ENCODE measurements around the gene MAP2K6. TPM values are rescaled to one million over a fixed set of nuclear protein-coding genes. Genes with fewer than 3 reads are reported as not detected.

MAP2K6 gene
- total and polyA plus RNA-seq, 5 experiments from 2014 or later: 12.9 to 18.9 (median 15.9) TPM

DNA sequence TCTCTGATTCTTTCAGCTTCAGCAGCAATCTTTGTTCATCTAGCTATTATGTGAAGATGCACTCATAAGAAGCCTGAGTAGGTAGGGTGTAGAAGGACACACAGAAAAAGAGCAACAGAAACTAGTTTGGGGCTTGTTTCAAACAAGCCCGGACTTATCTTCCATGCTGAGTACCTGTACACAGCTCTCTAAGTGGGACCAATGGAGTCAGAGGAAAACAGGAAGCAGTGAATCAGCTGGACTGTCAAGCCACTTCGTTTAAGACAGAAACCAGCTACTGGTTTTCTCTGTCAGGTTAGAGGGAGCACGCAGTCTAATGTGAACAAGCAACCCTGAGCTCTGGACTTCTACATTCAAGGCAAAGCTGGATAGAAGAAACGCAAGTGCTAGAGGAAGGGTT is 16.0 kb downstream of the MAP2K6 start:
- H3K4me3 Mint-ChIP-seq: no peak overlapping the region
- POLR2A ChIA-PET: interaction anchor here (1.4 kb wide), 1 partner anchor 15 kb away, joined by 4 read pairs; the partner anchor contains the start of gene MAP2K6
- peaks cover 0 to 18% (median 16%) of the 10 kb centered on the region in 3 donors for H3K36me3 Mint-ChIP-seq
- H3K9me3 Mint-ChIP-seq: no peaks in the 10 kb centered on the region
- ATAC-seq (no peak), DNase-seq (no peak)
- no peaks in the 10 kb centered on the region for H3K27me3 Mint-ChIP-seq
- peaks cover 34 to 74% (median 52%) of the 10 kb centered on the region in 4 donors for H3K4me1 Mint-ChIP-seq
- H3K27ac Mint-ChIP-seq: peak overlapping the region in 8 of 10 donors; percentile 3 to 69 (median 54)

GRCh38 chr17:69431835-69432234 is 17.3 kb downstream of the MAP2K6 start:
- Mint-ChIP-seq H3K4me1 (peaks cover 30 to 61% (median 43%) of the 10 kb centered on the region in 4 donors), H3K27ac (peak overlapping the region in 2 of 10 donors; percentile 36 to 63)
- POLR2A ChIA-PET: no interaction called here

GRCh38 chr17:69433093-69433492 is 18.6 kb downstream of the MAP2K6 start:
- Mint-ChIP-seq H3K36me3 (peaks cover 8 to 23% (median 18%) of the 10 kb centered on the region in 3 donors), H3K4me3 (no peak overlapping the region), H3K9me3 (peaks cover 0 to 5% (median 0%) of the 10 kb centered on the region in 9 donors), H3K27ac (no peak overlapping the region), H3K4me1 (peaks cover 28 to 55% (median 41%) of the 10 kb centered on the region in 4 donors), H3K27me3 (no peaks in the 10 kb centered on the region)
- DNase-seq (no peak), ATAC-seq (no peak)
- POLR2A ChIA-PET: no interaction called here

More at GRCh38 chr17:69431835-69432234, 17.3 kb downstream of the MAP2K6 start:
- DNase-seq: no peak
- no peaks in the 10 kb centered on the region for H3K27me3 Mint-ChIP-seq
- ATAC-seq: no peak
- H3K4me3 Mint-ChIP-seq: no peak overlapping the region
- no peaks in the 10 kb centered on the region for H3K9me3 Mint-ChIP-seq
- peaks cover 0 to 19% (median 10%) of the 10 kb centered on the region in 3 donors for H3K36me3 Mint-ChIP-seq

GRCh38 chr17:69434164-69434579 is 19.7 kb downstream of the MAP2K6 start:
- no peak for ATAC-seq
- POLR2A ChIA-PET: no interaction called here
- no peak for DNase-seq
- peak overlapping the region in 2 of 10 donors; percentile 9 to 69 for H3K27ac Mint-ChIP-seq
- no peaks in the 10 kb centered on the region for H3K27me3 Mint-ChIP-seq
- peaks cover 0 to 10% (median 1%) of the 10 kb centered on the region in 9 donors for H3K9me3 Mint-ChIP-seq
- peaks cover 19 to 49% (median 38%) of the 10 kb centered on the region in 4 donors for H3K4me1 Mint-ChIP-seq
- no peak overlapping the region for H3K4me3 Mint-ChIP-seq
- H3K36me3 Mint-ChIP-seq: peaks cover 12 to 27% (median 24%) of the 10 kb centered on the region in 3 donors

DNA sequence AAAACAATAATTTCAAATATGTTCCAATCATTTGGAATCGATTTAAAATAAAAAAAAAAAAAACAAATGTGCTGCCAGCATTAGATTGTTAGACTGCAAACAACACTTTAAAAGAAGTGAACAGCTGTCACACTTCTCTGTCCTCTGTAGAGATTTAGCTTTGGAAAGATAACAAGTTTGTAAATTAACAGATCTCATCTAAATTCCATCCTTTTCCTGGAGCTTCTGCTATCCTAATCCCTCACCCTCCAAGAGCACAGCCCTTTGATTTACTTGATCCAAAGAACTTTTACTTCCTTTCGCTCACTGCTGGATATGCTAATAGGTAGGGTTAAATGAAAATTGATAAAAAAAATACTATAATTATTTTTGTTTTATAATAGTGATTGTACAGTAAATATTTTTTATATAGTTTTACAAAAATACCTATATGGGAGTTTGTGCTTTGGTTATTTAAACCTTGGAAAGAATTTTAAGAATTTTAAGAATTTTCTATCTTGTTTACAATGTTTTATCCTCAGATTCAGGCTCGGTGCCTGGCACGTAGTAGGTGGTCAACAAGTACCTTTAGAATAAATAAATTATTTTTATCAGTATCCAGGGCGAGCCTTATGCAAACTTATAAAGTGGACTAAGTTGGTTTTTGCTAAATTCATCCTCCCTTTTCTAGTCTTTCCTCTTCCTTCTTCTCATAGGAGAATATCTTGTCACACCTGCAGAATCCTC is 21.6 kb downstream of the MAP2K6 start:
- Mint-ChIP-seq H3K27me3 (no peaks in the 10 kb centered on the region), H3K27ac (no peak overlapping the region), H3K36me3 (peaks cover 19 to 41% (median 35%) of the 10 kb centered on the region in 3 donors), H3K9me3 (peaks cover 3 to 20% (median 13%) of the 10 kb centered on the region in 9 donors), H3K4me3 (no peak overlapping the region), H3K4me1 (peaks cover 4 to 38% (median 30%) of the 10 kb centered on the region in 4 donors)
- DNase-seq (no peak), ATAC-seq (no peak)
- POLR2A ChIA-PET: no interaction called here

DNA sequence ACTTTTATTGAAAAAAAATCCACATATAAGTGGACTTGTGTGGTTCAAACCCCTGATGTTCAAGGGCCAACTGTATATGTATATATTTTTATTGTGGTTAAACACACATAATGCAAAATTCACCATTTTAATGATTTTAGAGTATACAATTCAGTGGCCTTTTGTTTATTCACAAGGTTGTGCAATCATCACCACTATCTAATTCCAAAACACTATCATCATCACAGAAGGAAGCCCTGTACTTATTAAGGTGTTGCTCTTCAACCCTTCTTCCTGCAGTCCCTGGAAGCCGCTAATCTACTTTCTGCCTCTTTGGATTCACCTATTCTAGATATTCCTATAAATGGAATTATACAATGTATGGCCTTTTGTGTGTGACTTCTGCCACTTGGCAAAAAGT is 23.0 kb downstream of the MAP2K6 start:
- H3K4me1 Mint-ChIP-seq: peaks cover 4 to 31% (median 23%) of the 10 kb centered on the region in 4 donors
- DNase-seq: no peak
- H3K27me3 Mint-ChIP-seq: no peaks in the 10 kb centered on the region
- POLR2A ChIA-PET: interaction anchor here (0.7 kb wide), 1 partner anchor 12 kb away, joined by 3 read pairs; no protein-coding TSS in a partner anchor
- H3K36me3 Mint-ChIP-seq: peaks cover 19 to 38% (median 26%) of the 10 kb centered on the region in 3 donors
- no peak for ATAC-seq
- H3K9me3 Mint-ChIP-seq: peaks cover 3 to 20% (median 13%) of the 10 kb centered on the region in 9 donors
- H3K4me3 Mint-ChIP-seq: no peak overlapping the region
- H3K27ac Mint-ChIP-seq: no peak overlapping the region

DNA sequence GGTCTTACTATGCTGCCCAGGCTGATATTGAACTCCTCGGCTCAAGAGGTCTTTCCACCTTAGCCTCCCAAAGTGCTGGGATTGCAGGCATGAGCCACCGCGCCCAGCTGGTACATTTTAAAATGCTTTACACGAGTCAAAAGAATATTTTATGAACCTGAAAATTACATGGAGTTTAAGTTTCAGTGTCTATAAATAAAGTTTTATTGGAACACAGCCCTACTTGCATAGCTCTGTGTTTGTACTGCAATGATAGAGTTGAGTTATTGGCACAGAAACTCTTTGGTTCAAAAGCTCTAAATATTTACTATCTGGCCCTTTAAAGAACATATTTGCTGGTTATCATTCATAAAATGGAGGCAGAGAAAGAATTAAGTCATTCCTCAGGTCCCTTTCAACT is 24.3 kb downstream of the MAP2K6 start:
- ATAC-seq (no peak), DNase-seq (no peak)
- H3K9me3 Mint-ChIP-seq: peaks cover 3 to 20% (median 13%) of the 10 kb centered on the region in 9 donors
- POLR2A ChIA-PET: no interaction called here
- peaks cover 19 to 33% (median 22%) of the 10 kb centered on the region in 3 donors for H3K36me3 Mint-ChIP-seq
- H3K4me3 Mint-ChIP-seq: no peak overlapping the region
- no peaks in the 10 kb centered on the region for H3K27me3 Mint-ChIP-seq
- H3K27ac Mint-ChIP-seq: no peak overlapping the region
- H3K4me1 Mint-ChIP-seq: peaks cover 4 to 18% (median 13%) of the 10 kb centered on the region in 4 donors

DNA sequence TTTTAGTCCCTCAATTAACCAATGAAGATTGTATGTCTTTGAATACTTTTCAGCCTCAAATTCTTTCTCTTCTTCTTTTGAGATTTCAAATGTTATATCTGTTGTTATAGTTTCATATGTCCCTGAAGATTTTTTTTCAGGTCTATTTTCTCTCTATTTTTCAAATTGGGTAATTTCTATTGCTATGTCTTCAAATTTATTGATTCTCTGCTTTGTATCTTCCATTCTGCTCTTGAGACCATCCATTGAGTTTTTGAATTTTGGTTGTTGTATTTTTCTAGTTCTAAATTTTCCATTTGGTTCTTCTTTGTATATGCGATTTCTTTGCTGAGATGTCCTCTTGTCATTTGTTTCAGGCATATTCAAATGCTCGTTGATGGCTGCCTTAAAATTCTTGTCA is 26.7 kb downstream of the MAP2K6 start:
- DNase-seq (no peak), ATAC-seq (no peak)
- H3K4me3 Mint-ChIP-seq: no peak overlapping the region
- no peak overlapping the region for H3K27ac Mint-ChIP-seq
- H3K27me3 Mint-ChIP-seq: no peaks in the 10 kb centered on the region
- H3K9me3 Mint-ChIP-seq: peaks cover 3 to 20% (median 13%) of the 10 kb centered on the region in 9 donors
- peaks cover 19 to 33% (median 22%) of the 10 kb centered on the region in 3 donors for H3K36me3 Mint-ChIP-seq
- H3K4me1 Mint-ChIP-seq: peaks cover 12 to 31% (median 21%) of the 10 kb centered on the region in 4 donors
- POLR2A ChIA-PET: no interaction called here

DNA sequence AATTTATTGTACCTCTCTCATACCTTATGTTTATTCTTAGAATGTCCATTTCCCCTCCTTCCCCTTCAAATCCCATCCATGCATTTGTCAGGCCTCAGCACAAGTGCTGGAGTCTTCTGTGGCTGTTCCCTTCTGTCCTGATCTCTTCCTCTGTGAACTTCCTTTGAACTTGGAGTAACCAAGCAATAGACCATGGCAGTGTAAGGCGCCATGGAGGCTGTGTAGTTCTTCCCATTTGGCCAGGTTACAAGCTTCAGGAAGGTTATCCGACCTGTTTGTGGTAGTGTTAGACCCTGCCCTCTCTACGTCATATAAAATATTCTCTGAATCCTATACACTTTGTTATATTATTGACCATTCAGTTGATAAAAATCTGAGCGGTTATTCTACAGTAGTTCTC is 28.6 kb downstream of the MAP2K6 start:
- Mint-ChIP-seq H3K27me3 (no peaks in the 10 kb centered on the region), H3K36me3 (peaks cover 10 to 27% (median 27%) of the 10 kb centered on the region in 3 donors), H3K9me3 (peaks cover 3 to 20% (median 12%) of the 10 kb centered on the region in 9 donors), H3K4me3 (no peak overlapping the region), H3K4me1 (peaks cover 15 to 36% (median 23%) of the 10 kb centered on the region in 4 donors), H3K27ac (no peak overlapping the region)
- no peak for ATAC-seq
- no peak for DNase-seq
- POLR2A ChIA-PET: no interaction called here

DNA sequence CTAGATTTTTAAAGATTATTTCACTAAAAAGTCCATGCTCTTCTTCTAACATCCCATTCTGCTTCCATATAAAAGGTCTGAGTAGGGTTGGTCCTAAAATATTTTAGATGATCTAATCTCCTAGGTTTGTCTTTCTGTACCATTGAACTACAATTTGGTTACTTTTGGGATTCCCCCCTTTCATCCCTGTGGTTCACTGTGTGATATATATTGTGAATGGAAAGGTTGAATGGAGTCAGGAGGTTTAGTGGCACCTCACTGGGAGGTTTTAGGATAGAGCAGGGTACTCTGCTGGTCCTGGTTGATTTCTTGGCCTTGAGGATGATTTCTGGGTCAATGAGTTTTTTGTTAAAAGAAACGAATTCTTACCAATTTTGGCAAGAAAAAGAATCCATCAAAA is 29.5 kb downstream of the MAP2K6 start:
- POLR2A ChIA-PET: no interaction called here
- H3K4me1 Mint-ChIP-seq: peaks cover 15 to 40% (median 27%) of the 10 kb centered on the region in 4 donors

GRCh38 chr17:69445132-69445531 is 30.6 kb downstream of the MAP2K6 start:
- Mint-ChIP-seq H3K4me1 (peaks cover 15 to 34% (median 25%) of the 10 kb centered on the region in 4 donors), H3K4me3 (peak overlapping the region in 3 of 10 donors; percentile 5 to 66 (median 28)), H3K9me3 (peaks cover 0 to 9% (median 5%) of the 10 kb centered on the region in 9 donors), H3K36me3 (peaks cover 0 to 25% (median 19%) of the 10 kb centered on the region in 3 donors), H3K27me3 (no peaks in the 10 kb centered on the region), H3K27ac (peak overlapping the region; percentile 46 to 85 (median 70))
- POLR2A ChIA-PET: no interaction called here
- DNase-seq: peak in 1 of 10 donors; percentile 5
- peak in 1 of 2 donors; percentile 27 for ATAC-seq

More for the DNA sequence above, 29.5 kb downstream of the MAP2K6 start:
- Mint-ChIP-seq H3K9me3 (peaks cover 3 to 20% (median 9%) of the 10 kb centered on the region in 9 donors), H3K27me3 (no peaks in the 10 kb centered on the region), H3K27ac (peak overlapping the region in 2 of 10 donors; percentile 37 to 50), H3K4me3 (no peak overlapping the region), H3K36me3 (peaks cover 8 to 34% (median 29%) of the 10 kb centered on the region in 3 donors)
- ATAC-seq (no peak), DNase-seq (no peak)

DNA sequence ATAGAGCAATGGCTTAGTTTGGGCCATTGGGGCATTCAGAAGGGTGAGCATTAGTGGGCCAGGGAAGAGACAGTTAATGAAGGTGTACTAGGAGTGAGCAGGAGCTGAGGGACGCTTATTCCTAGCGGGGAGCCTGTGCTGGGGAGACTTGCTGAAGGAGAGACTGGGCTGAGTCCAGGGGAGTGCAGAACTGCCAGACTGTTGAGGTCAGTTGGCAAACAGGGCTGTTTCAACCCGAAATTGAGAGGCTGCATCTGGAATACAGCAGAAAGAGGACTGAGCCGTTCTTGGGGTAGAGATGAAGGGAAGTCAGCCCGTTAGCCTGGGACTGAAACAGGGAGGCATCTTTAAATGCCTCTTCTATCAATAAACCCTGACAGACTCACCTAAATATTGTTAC is 33.2 kb downstream of the MAP2K6 start:
- no peak for DNase-seq
- no peaks in the 10 kb centered on the region for H3K9me3 Mint-ChIP-seq
- ATAC-seq: no peak
- POLR2A ChIA-PET: no interaction called here
- no peaks in the 10 kb centered on the region for H3K27me3 Mint-ChIP-seq
- peaks cover 0 to 23% (median 13%) of the 10 kb centered on the region in 3 donors for H3K36me3 Mint-ChIP-seq
- peak overlapping the region in 1 of 10 donors; percentile 66 for H3K27ac Mint-ChIP-seq
- peaks cover 30 to 60% (median 45%) of the 10 kb centered on the region in 4 donors for H3K4me1 Mint-ChIP-seq
- H3K4me3 Mint-ChIP-seq: no peak overlapping the region
